Duodenal mucosa (tissue), 2 donors: ENCODE data around the gene APAF1.

Source experiments
- H3K27ac ChIP-seq: one replicate; pipeline ENCODE4 v1.7.0; 2013; ENCODE audit warnings: low read depth, low read length
- H3K27me3 ChIP-seq, 2 donors: one replicate each; pipeline ENCODE4 v1.7.0; 2013; ENCODE audit warnings: low read length in 2 of 2, control low read depth in 1 of 2; ENCODE audit not compliant: insufficient read depth in 2 of 2, control insufficient read depth in 1 of 2
- H3K36me3 ChIP-seq, 2 donors: one replicate each; pipeline ENCODE4 v1.7.0; 2013; ENCODE audit warnings: low read length in 2 of 2, control low read depth in 1 of 2; ENCODE audit not compliant: insufficient read depth in 2 of 2, control insufficient read depth in 1 of 2
- H3K4me1 ChIP-seq, 2 donors: one replicate each; pipeline ENCODE4 v1.7.0; 2013; ENCODE audit warnings: low read length in 2 of 2, control low read depth in 1 of 2; ENCODE audit not compliant: insufficient read depth in 2 of 2, control insufficient read depth in 1 of 2
- H3K4me3 ChIP-seq, 2 donors: one replicate each; pipeline ENCODE4 v1.7.0; 2013; ENCODE audit warnings: low read length in 2 of 2, low read depth in 1 of 2
- H3K9ac ChIP-seq, 2 donors: one replicate each; pipeline ENCODE4 v1.7.0; 2013; ENCODE audit warnings: low read length in 2 of 2, low read depth in 1 of 2
- H3K9me3 ChIP-seq, 2 donors: one replicate each; pipeline ENCODE4 v1.7.0; 2013; ENCODE audit warnings: low read length in 2 of 2, control low read depth in 1 of 2; ENCODE audit not compliant: control insufficient read depth in 1 of 2

The APAF1 gene

DNA sequence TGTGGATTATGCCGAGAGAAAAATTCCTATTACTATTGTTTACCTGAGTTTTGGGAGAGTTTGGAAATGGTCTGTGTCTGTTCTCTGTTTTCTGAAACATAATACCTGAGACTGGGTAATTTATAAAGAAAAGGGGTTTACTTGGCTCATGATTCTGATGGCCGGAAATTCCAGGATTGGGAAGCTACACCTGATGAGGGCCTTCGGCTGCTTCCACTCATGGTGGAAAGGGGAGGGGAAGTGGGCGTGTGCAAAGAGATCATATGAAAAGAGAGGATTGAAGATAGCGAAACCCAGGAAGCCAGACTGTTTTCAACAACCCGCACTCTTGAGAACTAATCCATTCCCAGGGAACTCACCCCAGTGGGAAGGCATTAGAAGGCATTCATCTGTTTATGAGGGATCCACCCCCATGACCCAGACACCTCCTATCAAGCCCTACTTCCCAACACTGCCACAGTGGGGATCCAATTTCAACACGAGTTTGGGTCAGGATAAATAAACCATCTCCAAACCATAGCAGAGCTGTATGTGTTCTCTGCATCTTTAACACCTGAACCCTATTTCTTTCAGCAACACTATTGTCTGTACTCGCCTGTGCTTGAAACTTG, 51.1 kb downstream of the APAF1 start:
- H3K27ac ChIP-seq, result no peak overlapping the region
- H3K9ac ChIP-seq, result no peak overlapping the region
- peaks cover 0 to 4% of the 10 kb centered on the region in 2 donors for H3K4me1 ChIP-seq
- H3K36me3 ChIP-seq, result peaks cover 0 to 26% of the 10 kb centered on the region in 2 donors
- no peak overlapping the region for H3K4me3 ChIP-seq
- no peaks in the 10 kb centered on the region for H3K27me3 ChIP-seq
- no peaks in the 10 kb centered on the region for H3K9me3 ChIP-seq

DNA sequence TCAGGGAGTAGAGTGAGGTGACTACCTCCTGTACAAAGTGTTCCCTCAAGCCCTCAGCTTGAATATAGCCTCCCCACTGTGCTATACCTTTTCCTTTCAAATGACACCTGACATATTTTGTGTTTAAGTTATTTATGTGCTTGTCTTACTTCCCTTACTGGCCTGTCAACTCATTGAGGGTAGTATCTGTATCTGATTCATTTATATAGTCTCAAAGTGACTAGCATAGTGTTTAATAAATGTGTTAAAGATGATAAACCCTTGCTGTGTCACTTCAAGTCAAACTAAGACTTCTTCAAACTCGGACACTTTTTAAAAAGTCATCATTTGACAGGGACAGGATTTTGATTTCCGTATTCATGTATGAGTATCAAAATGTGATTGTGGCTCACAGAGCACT, 52.1 kb downstream of the APAF1 start:
- peaks cover 0 to 23% of the 10 kb centered on the region in 2 donors for H3K36me3 ChIP-seq
- no peaks in the 10 kb centered on the region for H3K27me3 ChIP-seq
- H3K27ac ChIP-seq, result no peak overlapping the region
- H3K9ac ChIP-seq, result no peak overlapping the region
- no peaks in the 10 kb centered on the region for H3K9me3 ChIP-seq
- H3K4me3 ChIP-seq, result no peak overlapping the region
- peaks cover 0 to 4% of the 10 kb centered on the region in 2 donors for H3K4me1 ChIP-seq

DNA sequence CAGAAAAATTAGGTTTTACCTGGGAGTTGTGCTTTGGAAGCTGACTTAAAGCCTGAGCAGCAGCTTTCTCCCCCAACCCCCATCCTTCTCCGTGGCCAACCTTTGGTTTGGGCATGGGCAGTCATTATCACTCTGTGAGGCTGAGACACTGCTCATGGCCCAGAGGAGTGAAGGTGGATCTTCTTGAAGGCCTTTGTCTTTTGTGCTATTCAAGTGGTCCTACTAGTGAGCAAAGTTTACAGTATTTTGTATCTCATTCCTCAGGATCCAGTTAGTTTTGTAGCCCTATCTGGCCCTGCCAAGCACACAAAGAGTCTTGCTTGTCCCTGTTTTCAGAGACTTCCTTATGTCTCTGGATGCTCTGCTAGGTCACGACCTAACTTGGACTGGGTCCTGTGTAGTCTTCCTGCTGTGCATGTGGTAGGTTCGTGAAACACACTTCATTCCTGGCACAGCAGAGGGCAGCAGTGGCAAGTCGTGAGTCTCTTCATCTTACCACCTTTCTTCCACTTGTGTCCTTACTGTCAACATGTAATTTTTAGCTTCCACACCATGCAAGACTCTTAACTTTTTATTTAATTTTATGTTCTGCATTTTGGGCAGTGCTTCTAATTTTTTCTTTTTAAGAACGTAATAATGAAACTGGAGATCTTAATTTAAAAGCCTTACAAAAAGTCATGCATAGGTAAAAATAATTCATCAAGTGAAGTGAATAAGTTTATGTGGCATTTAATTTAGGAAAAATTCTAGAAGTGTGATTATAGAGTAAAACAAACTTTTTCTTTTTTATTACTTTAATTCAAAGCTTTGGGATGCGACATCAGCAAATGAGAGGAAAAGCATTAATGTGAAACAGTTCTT, 53.7 kb downstream of the APAF1 start:
- H3K9ac ChIP-seq, result no peak overlapping the region
- peaks cover 6 to 19% of the 10 kb centered on the region in 2 donors for H3K36me3 ChIP-seq
- no peaks in the 10 kb centered on the region for H3K27me3 ChIP-seq
- peaks cover 0 to 4% of the 10 kb centered on the region in 2 donors for H3K4me1 ChIP-seq
- H3K9me3 ChIP-seq, result no peaks in the 10 kb centered on the region
- H3K27ac ChIP-seq, result no peak overlapping the region
- no peak overlapping the region for H3K4me3 ChIP-seq

DNA sequence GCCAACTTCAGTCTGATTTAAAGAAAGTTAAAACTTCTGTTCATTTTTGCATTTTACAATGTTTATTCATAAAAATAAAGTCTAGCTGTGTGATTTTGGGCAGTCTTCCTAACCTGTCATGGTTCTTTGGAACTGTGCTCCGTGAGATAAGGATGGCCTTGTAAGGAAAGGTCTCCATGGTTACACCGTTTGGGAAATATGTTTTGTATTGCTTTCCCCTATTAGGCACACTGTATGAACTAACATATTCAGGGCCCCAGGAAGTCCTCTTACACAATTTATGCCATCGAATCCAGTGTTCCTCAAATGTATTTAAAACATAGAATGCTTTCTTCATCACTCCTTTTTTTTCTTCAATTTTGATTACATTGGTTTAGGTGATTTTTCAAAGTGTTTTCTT, 54.5 kb downstream of the APAF1 start:
- H3K36me3 ChIP-seq, result peaks cover 6 to 21% of the 10 kb centered on the region in 2 donors
- no peaks in the 10 kb centered on the region for H3K27me3 ChIP-seq
- peaks cover 0 to 4% of the 10 kb centered on the region in 2 donors for H3K4me1 ChIP-seq
- no peak overlapping the region for H3K4me3 ChIP-seq
- no peak overlapping the region for H3K27ac ChIP-seq
- H3K9ac ChIP-seq, result no peak overlapping the region
- no peaks in the 10 kb centered on the region for H3K9me3 ChIP-seq

DNA sequence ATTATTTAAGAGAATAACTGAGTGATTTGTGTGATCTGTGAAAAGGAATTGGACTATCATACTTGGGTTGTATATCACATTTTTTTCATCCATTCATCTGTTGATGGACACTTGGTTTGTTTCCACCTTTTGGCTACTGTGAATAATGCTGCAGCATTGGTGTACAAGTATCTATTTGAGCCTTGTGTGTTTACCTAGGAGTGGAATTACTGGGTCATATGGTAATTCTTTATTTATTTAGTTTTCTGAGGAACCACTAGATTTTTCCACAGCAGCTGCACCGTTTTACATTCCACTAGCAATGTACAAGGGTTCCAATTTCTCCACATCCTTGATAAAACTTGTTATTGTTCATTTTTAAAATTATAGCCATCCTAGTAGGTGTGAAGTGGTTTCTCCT, 56.1 kb downstream of the APAF1 start:
- peaks cover 6 to 16% of the 10 kb centered on the region in 2 donors for H3K36me3 ChIP-seq
- no peak overlapping the region for H3K27ac ChIP-seq
- H3K4me3 ChIP-seq, result no peak overlapping the region
- H3K4me1 ChIP-seq, result peaks cover 0 to 4% of the 10 kb centered on the region in 2 donors
- no peak overlapping the region for H3K9ac ChIP-seq
- H3K9me3 ChIP-seq, result no peaks in the 10 kb centered on the region
- H3K27me3 ChIP-seq, result no peaks in the 10 kb centered on the region

DNA sequence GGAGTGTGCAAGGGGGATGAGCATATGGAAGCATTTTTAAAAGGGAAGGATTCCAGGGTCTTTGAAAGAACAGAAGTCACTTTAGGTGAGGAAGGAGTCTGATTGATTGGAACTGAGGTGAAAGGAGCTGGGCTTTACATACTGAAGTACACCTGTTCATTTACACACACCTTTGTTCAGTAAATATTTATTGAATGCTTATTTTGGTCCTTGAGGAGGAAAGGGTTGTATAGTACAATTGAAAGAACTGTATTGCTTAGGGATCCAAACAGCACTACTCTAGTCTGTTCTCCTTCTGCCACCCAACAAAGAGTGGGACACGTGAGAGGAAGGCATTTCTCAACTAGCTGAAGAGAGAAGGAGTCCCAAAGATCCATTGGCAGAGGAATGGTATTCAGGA, 63.9 kb downstream of the APAF1 start:
- H3K4me1 ChIP-seq, result no peaks in the 10 kb centered on the region
- H3K4me3 ChIP-seq, result no peak overlapping the region
- peaks cover 14 to 33% of the 10 kb centered on the region in 2 donors for H3K36me3 ChIP-seq
- H3K27ac ChIP-seq, result no peak overlapping the region
- H3K9ac ChIP-seq, result no peak overlapping the region
- H3K9me3 ChIP-seq, result no peaks in the 10 kb centered on the region
- H3K27me3 ChIP-seq, result no peaks in the 10 kb centered on the region

DNA sequence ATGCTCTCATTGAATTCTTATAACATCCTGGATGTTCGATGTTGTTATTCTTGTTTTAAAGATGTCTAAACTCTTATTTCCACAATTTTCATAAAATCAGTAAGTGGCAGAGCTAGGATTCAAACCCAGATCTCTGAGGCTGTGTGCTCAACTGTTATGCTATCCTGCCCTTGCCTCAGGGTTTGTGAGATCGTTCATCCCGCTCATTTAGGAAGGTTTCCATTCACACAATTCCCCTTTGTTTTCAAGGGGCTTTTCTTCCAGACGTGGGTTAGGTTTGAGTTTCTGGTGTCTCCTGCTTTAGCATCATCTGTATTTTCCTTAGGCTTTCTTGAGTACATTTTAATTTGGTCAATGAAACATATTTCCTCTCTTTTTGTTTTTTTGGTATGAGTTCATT, 69.3 kb downstream of the APAF1 start:
- H3K27ac ChIP-seq, result no peak overlapping the region
- H3K4me3 ChIP-seq, result no peak overlapping the region
- no peaks in the 10 kb centered on the region for H3K27me3 ChIP-seq
- peaks cover 5 to 24% of the 10 kb centered on the region in 2 donors for H3K36me3 ChIP-seq
- H3K4me1 ChIP-seq, result no peaks in the 10 kb centered on the region
- H3K9me3 ChIP-seq, result no peaks in the 10 kb centered on the region
- no peak overlapping the region for H3K9ac ChIP-seq

DNA sequence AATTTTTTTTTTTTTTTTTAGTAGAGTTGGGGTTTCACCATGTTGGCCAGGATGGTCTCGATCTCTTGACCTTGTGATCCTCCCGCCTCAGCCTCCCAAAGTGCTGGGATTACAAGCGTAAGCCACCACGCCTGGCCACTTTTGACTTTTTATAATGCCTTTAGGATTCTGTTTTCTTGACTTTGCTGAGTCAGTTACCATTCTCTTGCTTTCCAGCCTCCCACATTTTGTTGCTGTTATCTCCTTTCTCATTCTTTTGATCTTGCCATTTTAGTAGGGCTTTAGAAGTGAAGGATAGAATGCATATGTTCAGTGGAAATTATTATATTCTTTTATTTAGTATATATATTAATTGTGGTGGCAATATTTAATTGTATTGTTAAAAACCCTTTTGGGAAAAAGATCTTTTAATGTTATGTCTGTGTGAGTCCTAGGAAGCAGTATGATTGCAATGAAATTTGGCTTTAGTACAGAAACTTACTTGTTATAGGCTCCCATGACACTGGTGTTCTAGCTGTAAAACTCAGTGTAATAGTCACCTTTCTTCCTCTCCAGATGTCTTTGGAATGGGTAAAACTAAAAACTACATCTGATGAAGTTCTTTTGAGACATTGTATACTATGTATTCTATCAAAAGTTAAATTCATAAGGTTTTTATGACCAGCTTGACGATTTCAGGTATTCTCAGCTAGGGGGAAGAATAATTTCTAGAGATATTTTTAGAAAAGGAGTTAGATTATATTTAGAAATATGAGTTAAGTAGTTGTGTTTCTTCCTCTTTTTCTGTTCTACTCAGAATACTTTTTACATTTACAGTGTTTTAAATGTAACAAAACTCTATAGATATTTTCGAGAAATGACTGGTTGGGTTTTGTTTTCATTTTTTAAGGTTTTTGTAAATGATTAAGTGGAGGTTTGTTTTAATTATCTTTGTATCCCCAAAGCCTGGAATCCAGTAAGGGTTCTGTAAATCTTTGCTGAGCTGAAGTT, 74.7 kb downstream of the APAF1 start:
- no peak overlapping the region for H3K27ac ChIP-seq
- peaks cover 0 to 24% of the 10 kb centered on the region in 2 donors for H3K36me3 ChIP-seq
- no peaks in the 10 kb centered on the region for H3K4me1 ChIP-seq
- H3K9ac ChIP-seq, result no peak overlapping the region
- H3K9me3 ChIP-seq, result no peaks in the 10 kb centered on the region
- H3K4me3 ChIP-seq, result no peak overlapping the region
- no peaks in the 10 kb centered on the region for H3K27me3 ChIP-seq

DNA sequence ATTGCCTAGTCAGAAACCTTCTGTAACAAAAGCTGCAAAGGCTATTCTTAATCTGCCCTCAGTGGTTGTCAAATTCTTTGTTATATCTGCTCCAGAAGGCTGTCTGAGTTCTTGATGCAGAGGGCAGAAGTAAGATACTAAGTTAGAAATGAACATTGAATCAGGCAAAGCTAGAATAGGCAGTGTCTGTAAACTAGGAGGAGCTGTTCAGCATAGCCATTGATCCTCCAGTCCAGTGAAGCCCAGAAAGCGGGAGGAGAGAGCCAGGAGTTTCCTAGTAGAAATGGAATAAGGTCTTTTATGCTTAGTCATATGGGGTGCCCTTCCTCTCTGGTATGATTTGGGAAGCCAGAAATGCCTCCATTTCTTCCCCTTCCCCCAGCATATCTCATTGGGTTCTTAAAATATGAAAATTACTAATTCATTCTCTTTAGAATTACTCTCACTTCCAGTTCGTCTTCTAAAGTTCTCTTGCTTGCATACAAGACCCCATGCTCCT, 76.2 kb downstream of the APAF1 start:
- Histone ChIP-seq H3K27me3 (no peaks in the 10 kb centered on the region), H3K9me3 (no peaks in the 10 kb centered on the region), H3K4me1 (no peaks in the 10 kb centered on the region), H3K36me3 (peaks cover 3 to 30% of the 10 kb centered on the region in 2 donors), H3K27ac (no peak overlapping the region), H3K9ac (no peak overlapping the region), H3K4me3 (no peak overlapping the region)
